Mononuclear cell (primary cell): ENCODE data around the gene SMYD3. TPM values are rescaled to one million over a fixed set of nuclear protein-coding genes. Genes with fewer than 3 reads are reported as not detected.
"Not testable (repeated sequence)": the region's sequence is repeated elsewhere in the genome, so short reads cannot be mapped to it uniquely, and the experiment has no call there.

ENCODE experiments used
- H3K27me3 ChIP-seq: 2 replicates; pipeline ENCODE4 v1.6.0; 2011; ENCODE audit warnings: low read length, control low read depth; ENCODE audit not compliant: insufficient read depth
- H3K4me1 ChIP-seq: 2 replicates; pipeline ENCODE4 v1.5.1; 2011; ENCODE audit warnings: mild to moderate bottlenecking, low read length, control low read depth; ENCODE audit not compliant: insufficient read depth
- H3K4me3 ChIP-seq: 2 replicates; pipeline ENCODE4 v1.5.1; 2011; ENCODE audit warnings: mild to moderate bottlenecking, low read length, moderate library complexity
- H3K9me3 ChIP-seq: 2 replicates; pipeline ENCODE4 v1.5.1; 2011; ENCODE audit warnings: low read depth, mild to moderate bottlenecking, control low read depth, low read length
- total RNA-seq: library from RNA; depleted of rRNA; stranded (reverse); fragments of >200 nt; gene quantifications from one replicate; pipeline ENCODE4 v1.2.3, GENCODE V29; 2012

SMYD3 gene
- total RNA-seq, 1 donor: 18.2 TPM

DNA sequence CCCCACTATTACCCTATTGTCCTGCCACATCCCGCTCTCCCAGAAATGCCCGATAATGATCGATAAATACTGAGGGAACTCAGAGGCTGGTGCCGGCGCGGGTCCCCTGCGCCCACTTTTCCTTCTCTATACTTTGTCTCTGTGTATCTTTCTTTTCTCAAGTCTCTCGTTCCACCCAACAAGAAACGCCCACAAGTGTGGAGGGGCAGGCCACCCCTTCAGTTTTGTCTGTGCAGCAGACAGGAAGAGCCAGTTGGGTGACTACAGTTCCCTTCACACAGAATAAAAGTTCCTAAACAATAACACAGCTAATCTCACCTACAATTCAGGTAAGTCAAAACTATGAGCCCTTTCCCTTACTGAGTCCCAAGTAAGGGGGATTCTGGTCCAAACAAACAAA is 423.7 kb downstream of the SMYD3 start:
- Histone ChIP-seq H3K4me3 (no peak overlapping the region), H3K27me3 (no peaks in the 10 kb centered on the region), H3K4me1 (no peaks in the 10 kb centered on the region), H3K9me3 (no peaks in the 10 kb centered on the region)

DNA sequence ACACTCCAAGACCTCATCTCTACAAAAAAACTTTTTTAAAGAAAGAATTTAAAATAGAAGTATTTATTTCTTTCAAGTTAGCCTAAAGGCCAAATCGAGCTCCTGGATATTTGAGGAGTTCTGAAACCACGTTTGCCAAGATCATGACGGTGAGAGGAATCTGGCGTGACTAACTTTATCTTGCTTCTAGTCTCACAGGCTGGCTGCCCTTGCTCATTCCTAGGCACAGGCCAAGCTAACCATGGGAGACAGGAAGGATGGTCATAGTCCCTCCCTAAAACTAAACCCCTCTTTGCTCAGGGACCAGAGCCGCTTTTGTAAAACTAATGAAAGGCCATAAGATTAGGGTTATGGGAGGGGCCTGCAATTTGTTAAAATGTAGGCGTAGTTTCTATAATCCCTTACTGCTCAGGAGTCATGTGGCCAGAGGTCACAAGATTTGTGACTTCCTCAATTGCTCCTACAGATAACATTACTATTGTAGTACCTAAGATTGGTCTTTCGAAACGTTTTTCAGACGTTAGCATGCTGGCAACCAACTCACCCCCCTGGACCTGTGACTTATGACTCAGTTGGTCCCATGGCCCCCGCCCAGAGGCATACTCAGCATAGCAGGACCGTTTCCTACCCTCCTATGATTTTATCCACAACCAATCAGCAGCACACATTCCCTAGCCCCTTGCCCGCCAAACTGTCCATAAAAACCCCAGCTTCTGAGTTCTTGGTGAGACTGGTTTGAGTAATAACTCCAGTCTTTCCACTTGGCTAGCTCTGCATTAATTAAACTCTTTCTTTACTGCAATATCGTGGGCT is 425.0 kb downstream of the SMYD3 start:
- Histone ChIP-seq H3K4me1 (no peaks in the 10 kb centered on the region), H3K4me3 (no peak overlapping the region), H3K9me3 (no peaks in the 10 kb centered on the region), H3K27me3 (no peaks in the 10 kb centered on the region)

DNA sequence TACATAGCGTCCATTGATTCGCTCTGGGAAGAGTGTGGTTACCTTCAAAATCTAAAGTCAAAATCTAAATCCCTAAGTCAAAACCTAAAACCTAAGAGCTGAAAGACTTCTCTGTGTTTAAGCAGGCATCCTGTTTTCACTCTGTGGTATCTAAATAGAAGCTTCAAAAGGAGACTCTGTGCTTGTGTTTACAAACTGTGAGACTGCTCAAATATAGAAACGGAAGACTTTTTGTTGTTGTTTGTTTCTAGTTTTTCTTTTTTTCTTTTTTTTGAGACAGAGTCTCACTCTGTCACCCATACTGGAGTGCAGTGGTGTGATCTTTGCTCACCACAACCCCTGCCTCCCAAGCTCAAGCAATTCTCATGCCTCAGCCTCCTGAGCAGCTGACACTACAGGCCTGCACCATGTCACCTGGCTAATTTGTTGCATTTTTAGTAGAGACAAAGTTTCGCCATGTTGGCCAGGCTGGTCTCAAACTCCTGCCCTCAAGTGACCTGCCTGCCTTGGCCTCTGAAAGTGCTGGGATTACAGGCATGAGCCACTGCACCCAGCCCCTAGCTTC is 425.9 kb downstream of the SMYD3 start:
- no peaks in the 10 kb centered on the region for H3K27me3 ChIP-seq
- H3K4me1 ChIP-seq: no peaks in the 10 kb centered on the region
- no peaks in the 10 kb centered on the region for H3K9me3 ChIP-seq
- H3K4me3 ChIP-seq: no peak overlapping the region

DNA sequence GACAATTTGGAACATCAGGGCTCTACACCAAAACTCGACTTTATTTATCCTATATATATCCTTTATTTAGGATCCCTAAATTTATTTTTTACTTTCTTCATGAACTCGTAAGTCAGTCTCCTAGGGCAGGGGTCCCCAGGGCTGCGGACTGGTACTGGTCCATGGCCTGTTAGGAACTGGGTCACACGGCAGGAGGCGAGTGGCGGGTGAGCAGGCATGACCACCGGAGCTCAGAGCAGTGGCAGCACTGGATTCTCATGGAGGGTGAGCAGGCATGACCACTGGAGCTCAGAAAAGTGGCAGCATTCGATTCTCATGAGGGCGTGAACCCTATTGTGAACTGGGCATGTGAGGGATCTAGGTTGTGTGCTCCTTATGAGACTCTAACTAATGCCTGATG is 427.0 kb downstream of the SMYD3 start:
- no peaks in the 10 kb centered on the region for H3K9me3 ChIP-seq
- no peaks in the 10 kb centered on the region for H3K4me1 ChIP-seq
- H3K4me3 ChIP-seq: no peak overlapping the region
- no peaks in the 10 kb centered on the region for H3K27me3 ChIP-seq

DNA sequence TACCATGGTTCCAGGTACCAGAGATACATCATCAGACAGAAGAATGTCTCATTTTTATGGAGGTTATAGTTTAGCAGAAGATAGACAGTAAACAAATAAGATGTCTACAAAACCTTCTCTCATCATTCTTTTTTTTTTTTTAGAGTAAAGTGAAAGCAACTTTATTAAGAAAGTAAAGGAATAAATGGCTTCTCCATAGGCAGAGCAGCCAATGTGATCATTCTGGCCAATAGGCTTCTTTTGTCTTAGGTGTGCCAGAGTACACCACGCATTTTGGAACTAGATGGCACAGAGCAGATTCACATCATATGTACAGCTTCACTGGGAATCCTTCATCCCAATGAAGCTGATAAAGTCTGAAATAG is 428.2 kb downstream of the SMYD3 start:
- H3K4me1 ChIP-seq: no peaks in the 10 kb centered on the region
- no peak overlapping the region for H3K4me3 ChIP-seq
- H3K27me3 ChIP-seq: no peaks in the 10 kb centered on the region
- no peaks in the 10 kb centered on the region for H3K9me3 ChIP-seq

DNA sequence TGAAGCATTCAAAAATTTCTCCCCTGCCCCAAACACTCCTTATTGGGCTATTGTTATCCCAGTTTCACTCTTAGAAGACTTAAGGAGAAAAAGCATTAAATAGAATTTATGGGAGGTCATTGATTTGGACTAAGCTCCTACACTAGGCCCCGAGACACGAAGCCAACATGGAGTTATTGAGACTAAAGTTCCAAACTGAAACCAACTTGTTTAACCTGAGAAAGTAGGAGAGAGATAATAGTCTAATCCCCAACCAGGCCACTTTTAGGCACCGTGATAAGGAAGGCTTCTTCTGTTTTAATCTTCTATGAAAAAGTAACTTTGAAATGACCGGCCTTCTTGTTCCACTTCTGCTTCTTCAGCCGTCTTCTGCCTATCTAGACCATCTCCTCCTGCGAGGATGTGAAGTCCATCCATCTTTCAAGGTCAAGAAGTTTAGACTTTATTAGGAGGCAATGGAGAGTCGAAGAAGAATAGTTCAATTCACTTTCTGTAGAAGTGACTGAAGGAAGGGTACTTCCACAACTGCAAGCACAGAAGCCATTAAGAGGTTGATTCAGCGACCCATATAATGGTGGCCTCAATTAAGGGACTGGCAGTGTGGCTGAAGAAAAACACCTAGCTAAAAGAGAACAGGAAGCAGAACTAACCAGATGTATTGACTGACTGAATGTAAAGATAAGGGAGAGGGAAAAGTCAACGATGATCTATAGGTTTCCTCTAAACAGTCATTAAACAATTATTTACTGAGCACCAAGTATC is 428.8 kb downstream of the SMYD3 start:
- Histone ChIP-seq H3K4me3 (no peak overlapping the region), H3K9me3 (no peaks in the 10 kb centered on the region), H3K27me3 (no peaks in the 10 kb centered on the region), H3K4me1 (no peaks in the 10 kb centered on the region)

DNA sequence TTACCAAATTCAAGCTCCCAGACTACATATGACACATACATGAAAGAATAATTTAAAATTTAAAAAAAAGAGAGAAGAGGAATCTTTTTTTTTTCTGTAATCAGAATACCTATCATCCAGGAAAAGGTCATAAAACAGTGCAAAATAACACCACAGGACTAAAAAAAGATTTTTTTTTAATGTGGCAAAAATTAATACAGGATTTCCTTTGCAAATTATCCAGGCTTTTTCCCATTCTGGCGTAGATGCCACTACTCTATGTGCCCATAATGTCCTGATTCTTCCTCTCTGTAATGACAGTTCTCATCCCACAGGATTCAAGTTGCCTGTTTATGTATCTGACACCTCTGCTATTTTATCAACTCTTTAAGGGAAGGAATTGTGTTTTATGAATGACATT is 429.6 kb downstream of the SMYD3 start:
- Histone ChIP-seq H3K27me3 (no peaks in the 10 kb centered on the region), H3K9me3 (no peaks in the 10 kb centered on the region), H3K4me1 (no peaks in the 10 kb centered on the region), H3K4me3 (no peak overlapping the region)

DNA sequence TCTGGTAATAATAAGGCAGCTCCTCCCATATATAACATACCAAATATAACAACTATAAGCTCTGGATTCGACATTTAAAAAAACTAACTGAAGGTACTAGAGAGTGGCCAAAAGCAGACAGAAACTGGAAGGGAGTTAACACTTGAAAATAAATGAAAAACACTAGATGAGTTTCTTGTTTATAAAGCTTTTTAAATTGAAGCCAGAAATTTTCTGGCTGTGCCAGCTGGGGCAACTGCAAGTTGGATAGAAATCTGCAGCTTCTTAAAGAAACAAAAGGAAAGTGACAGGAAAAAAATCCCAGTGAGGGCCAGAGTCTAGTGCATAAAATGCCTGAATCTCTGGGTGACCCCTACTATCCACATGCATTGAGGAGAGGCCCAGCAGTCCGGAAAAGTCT is 432.7 kb downstream of the SMYD3 start:
- Histone ChIP-seq H3K27me3 (no peaks in the 10 kb centered on the region), H3K4me3 (no peak overlapping the region), H3K4me1 (no peaks in the 10 kb centered on the region), H3K9me3 (no peaks in the 10 kb centered on the region)

DNA sequence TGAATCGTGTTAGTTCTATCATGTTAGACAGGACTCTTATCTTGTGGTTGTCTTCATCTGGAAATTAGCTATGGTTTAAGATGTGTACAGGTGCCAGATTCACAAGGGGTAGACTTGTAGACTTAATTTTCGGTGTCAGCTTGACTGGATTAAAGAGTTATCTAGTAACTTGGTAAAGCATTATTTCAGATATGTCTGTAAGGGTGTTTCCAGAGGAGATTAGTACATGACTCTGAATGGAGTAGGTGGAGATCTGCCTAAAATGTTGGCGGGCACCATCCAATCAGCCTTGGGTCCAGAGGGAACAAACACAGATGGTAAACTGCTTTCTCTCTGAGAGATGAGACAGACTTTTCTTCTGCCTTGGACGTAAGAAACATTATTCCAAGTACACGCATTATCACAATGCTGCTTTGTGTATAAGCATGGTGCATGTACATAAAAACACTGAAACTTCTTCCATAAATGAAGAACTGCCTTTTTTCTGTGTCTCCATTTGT is 434.6 kb downstream of the SMYD3 start:
- Histone ChIP-seq H3K27me3 (no peaks in the 10 kb centered on the region), H3K4me3 (no peak overlapping the region), H3K4me1 (peaks cover 4% of the 10 kb centered on the region), H3K9me3 (no peaks in the 10 kb centered on the region)

DNA sequence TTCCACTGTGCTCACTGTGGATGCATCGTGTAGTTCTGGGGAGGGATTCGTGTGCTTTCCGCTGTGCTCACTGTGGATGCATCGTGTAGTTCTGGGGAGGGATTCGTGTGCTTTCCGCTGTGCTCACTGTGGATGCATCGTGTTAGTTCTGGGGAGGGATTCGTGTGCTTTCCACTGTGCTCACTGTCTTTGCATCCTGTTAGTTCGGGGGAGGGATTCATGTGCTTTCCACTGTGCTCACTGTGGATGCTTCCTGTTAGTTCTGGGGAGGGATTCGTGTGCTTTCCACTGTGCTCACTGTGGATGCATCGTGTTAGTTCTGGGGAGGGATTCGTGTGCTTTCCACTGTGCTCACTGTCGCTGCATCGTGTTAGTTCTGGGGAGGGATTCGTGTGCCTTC is 435.1 kb downstream of the SMYD3 start:
- H3K9me3 ChIP-seq, H3K27me3 ChIP-seq, H3K4me1 ChIP-seq, H3K4me3 ChIP-seq: not testable (repeated sequence)

DNA sequence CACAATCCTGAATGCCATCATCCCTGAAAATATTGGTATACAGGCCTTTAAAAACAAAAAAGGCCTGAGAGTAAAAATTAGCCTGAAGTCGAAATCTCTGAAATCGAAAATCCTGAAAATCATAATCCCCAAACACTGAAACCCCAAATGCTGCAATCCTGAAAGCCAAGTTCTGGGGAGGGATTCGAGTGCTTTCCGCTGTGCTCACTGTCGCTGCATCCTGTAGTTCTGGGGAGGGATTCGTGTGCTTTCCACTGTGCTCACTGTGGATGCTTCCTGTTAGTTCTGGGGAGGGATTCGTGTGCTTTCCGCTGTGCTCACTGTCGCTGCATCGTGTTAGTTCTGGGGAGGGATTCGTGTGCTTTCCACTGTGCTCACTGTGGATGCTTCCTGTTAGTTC is 435.5 kb downstream of the SMYD3 start:
- not testable (repeated sequence) for H3K9me3 ChIP-seq, H3K4me1 ChIP-seq, H3K4me3 ChIP-seq, H3K27me3 ChIP-seq

DNA sequence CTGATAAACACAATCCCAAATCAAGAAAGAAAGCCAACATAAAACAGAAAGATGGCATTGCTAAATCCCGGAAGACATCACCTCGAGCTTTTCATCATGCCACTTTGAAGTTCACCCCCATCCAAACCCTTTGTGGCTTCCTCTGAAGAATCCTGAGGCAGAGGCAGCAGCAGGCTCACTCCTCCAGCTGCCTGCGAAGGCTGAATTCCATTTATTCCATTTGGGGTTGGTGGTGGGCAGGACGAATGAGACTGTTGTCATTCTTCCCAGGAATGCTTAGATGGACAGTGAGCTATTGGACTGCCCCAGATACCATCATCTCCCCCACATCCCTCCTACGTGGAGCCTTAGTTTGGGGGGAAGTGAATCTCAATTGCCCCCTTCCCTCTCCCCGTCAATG is 437.5 kb downstream of the SMYD3 start:
- H3K9me3 ChIP-seq: no peaks in the 10 kb centered on the region
- peaks cover 8% of the 10 kb centered on the region for H3K4me1 ChIP-seq
- H3K4me3 ChIP-seq: no peak overlapping the region

DNA sequence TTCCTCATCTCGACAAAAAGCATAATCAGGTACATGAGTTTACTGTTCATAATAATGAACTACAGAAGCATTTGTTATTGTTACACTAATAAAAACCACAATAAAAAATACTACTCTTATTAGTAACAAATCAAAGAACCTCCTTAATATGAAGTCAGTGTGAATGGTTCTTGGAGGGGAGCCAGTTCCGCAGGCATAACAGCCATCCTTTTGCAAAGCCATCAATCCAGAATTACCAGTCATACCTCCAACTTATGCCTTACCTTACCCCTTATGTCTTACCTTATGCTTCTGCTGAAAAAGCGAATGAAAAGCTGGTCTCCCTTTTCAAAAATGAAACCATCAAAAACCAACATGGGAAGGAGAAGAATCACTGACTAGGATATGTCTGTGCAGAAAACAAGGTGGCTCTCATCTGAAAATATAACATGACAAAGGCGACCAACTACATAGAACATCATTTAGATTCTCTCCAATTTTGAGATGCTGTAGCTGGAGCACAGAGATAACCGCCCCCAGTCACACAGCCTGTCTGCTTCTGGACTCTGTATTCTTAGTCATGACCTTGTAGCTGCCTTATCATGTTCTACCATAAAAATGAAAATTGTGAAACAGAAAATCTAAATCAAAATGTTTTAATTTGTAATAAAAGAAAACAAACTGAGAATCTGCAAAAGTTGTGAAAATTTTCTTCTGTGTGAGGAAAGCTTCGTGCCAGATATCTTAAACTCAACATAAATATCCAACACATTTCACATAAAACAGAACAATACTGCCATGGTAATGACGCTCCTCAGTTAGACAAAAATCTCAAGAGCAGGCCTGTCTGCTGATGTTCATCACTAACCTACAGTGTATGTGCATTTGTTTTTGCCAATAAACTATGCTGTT is 438.2 kb downstream of the SMYD3 start:
- Histone ChIP-seq H3K27me3 (no peaks in the 10 kb centered on the region), H3K4me3 (no peak overlapping the region), H3K4me1 (peaks cover 8% of the 10 kb centered on the region), H3K9me3 (no peaks in the 10 kb centered on the region)

More for the DNA sequence above, 437.5 kb downstream of the SMYD3 start:
- H3K27me3 ChIP-seq: no peaks in the 10 kb centered on the region

DNA sequence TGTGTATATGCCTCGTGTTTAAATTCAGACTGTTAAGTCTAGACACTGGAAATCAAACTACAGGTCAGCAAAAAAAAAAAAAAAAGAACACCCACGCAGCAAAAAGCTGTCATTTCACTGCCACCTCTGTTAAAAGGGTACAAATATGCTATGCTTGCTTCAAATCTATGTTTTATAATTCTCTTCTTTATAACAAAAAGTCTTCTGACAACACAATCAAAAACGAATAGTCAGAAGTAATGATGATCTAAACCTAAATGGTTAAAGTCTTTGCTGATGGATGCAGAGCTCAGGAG is 438.9 kb downstream of the SMYD3 start:
- H3K4me3 ChIP-seq: no peak overlapping the region
- no peaks in the 10 kb centered on the region for H3K27me3 ChIP-seq
- H3K9me3 ChIP-seq: no peaks in the 10 kb centered on the region
- peaks cover 8% of the 10 kb centered on the region for H3K4me1 ChIP-seq
